Liver (tissue), 3 donors: ENCODE results near the gene TBL1XR1.

ENCODE experiments used
- ATF3 ChIP-seq: IDR thresholded peaks from 2 replicates; pipeline ENCODE4 v1.6.1; 2016; ENCODE audit warnings: antibody characterized with exemption
- CTCF ChIP-seq: fragments of 150-350 bp; IDR thresholded peaks from 2 replicates; pipeline ENCODE4 v1.5.1; 2017; ENCODE audit warnings: improper control_type of control experiment, low read depth, low read length; ENCODE audit not compliant: missing input control
- EGR1 ChIP-seq, 2 donors: IDR thresholded peaks; 2 replicates each; pipeline ENCODE4 v1.6.1; 2016 to 2018; ENCODE audit warnings: antibody characterized with exemption in 2 of 2, low read depth in 2 of 2
- FOXA1 ChIP-seq: IDR thresholded peaks from 2 replicates; pipeline ENCODE4 v1.6.1; 2016; ENCODE audit warnings: antibody characterized with exemption
- RAD21 ChIP-seq, 2 donors: IDR thresholded peaks; 2 replicates each; pipeline ENCODE4 v1.6.1; 2016; ENCODE audit warnings: antibody characterized with exemption in 2 of 2, mild to moderate bottlenecking in 2 of 2
- REST ChIP-seq: IDR thresholded peaks from 2 replicates; pipeline ENCODE4 v1.6.1; 2016; ENCODE audit warnings: antibody characterized with exemption, mild to moderate bottlenecking
- SP1 ChIP-seq: IDR thresholded peaks from 2 replicates; pipeline ENCODE4 v1.6.1; 2018; ENCODE audit warnings: antibody characterized with exemption, mild to moderate bottlenecking
- TAF1 ChIP-seq: conservative IDR thresholded peaks from 2 replicates; pipeline ENCODE4 v1.6.1; 2016; ENCODE audit warnings: antibody characterized with exemption, mild to moderate bottlenecking
- YY1 ChIP-seq: IDR thresholded peaks from 2 replicates; pipeline ENCODE4 v1.6.1; 2016; ENCODE audit warnings: antibody characterized with exemption, mild to moderate bottlenecking
- ZBTB33 ChIP-seq: IDR thresholded peaks from 2 replicates; pipeline ENCODE4 v1.6.1; 2016; ENCODE audit warnings: antibody characterized with exemption
- donor health status: healthy.
- donor health status: healthy.

GRCh38 chr3:177206936-177207335, 9.7 kb upstream of the TBL1XR1 start:
- TF ChIP-seq CTCF (no peak), TAF1 (no peak), EGR1 (IDR thresholded peaks at IDR 0.05; ENCODE audit: low read depth in 2 of 2) (no peak), ZBTB33 (no peak), RAD21 (IDR thresholded peaks at IDR 0.05) (no peak), SP1 (no peak), YY1 (no peak), REST (no peak), FOXA1 (no peak), ATF3 (no peak)
